ENCODE measurements around the gene CCDC183. TPM values are rescaled to one million over a fixed set of nuclear protein-coding genes. Genes with fewer than 3 reads are reported as not detected.

Gene CCDC183
- total and polyA plus RNA-seq, 2 donors from 2014 or later = 0.88 to 3.1 TPM

DNA sequence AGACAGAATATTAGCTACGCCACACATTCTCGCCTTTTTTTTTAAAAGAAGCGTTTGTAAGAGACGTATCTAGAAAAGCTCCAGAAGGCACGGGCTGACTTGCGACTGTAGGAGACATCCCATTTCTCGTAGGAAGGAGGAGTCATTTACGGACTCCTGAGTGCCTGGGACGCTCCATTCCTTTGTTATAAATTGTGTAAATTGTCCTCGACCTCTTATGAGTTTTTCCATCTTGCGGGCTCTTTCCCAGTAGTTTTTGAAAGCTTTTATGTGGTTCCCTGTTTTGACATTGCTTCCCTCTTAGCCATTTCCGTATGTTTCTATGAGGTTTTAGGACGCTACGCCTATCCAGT, 12.6 kb downstream of the CCDC183 start:
- Histone ChIP-seq H3K4me1 (ENCODE audit: control insufficient read depth in 2 of 3, insufficient read depth in 2 of 3, low read depth in 1 of 3, low read length in 3 of 3) (peaks cover 0 to 14% (median 6%) of the 10 kb centered on the region in 3 donors), H3K36me3 (ENCODE audit: control insufficient read depth in 2 of 3, insufficient read depth in 3 of 3, low read length in 3 of 3) (peaks cover 0 to 12% (median 2%) of the 10 kb centered on the region in 3 donors), H3K9ac (ENCODE audit: low read length in 3 of 3) (peak overlapping the region in 2 of 3 donors; percentile 28 to 42), H3K4me3 (ENCODE audit: low read length in 3 of 3) (peak overlapping the region; percentile 16 to 69 (median 62)), H3K27me3 (ENCODE audit: control insufficient read depth, insufficient read depth, low read length) (no peaks in the 10 kb centered on the region), H3K9me3 (ENCODE audit: control insufficient read depth in 2 of 3, insufficient read depth in 1 of 3, low read length in 3 of 3) (no peaks in the 10 kb centered on the region), H3K27ac (ENCODE audit: low read depth in 2 of 2, low read length in 2 of 2) (no peak overlapping the region)
- intact Hi-C loops (cut with DNase I) = no loop called here
- DNase-seq = peak in 1 of 5 donors; percentile 34
- FAIRE-seq = no peak
- TF ChIP-seq, protein P1, sequence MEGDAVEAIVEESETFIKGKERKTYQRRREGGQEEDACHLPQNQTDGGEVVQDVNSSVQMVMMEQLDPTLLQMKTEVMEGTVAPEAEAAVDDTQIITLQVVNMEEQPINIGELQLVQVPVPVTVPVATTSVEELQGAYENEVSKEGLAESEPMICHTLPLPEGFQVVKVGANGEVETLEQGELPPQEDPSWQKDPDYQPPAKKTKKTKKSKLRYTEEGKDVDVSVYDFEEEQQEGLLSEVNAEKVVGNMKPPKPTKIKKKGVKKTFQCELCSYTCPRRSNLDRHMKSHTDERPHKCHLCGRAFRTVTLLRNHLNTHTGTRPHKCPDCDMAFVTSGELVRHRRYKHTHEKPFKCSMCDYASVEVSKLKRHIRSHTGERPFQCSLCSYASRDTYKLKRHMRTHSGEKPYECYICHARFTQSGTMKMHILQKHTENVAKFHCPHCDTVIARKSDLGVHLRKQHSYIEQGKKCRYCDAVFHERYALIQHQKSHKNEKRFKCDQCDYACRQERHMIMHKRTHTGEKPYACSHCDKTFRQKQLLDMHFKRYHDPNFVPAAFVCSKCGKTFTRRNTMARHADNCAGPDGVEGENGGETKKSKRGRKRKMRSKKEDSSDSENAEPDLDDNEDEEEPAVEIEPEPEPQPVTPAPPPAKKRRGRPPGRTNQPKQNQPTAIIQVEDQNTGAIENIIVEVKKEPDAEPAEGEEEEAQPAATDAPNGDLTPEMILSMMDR (IDR thresholded peaks at IDR 0.05; ENCODE audit: borderline replicate concordance, extremely low read depth, insufficient read depth) = no peak

DNA sequence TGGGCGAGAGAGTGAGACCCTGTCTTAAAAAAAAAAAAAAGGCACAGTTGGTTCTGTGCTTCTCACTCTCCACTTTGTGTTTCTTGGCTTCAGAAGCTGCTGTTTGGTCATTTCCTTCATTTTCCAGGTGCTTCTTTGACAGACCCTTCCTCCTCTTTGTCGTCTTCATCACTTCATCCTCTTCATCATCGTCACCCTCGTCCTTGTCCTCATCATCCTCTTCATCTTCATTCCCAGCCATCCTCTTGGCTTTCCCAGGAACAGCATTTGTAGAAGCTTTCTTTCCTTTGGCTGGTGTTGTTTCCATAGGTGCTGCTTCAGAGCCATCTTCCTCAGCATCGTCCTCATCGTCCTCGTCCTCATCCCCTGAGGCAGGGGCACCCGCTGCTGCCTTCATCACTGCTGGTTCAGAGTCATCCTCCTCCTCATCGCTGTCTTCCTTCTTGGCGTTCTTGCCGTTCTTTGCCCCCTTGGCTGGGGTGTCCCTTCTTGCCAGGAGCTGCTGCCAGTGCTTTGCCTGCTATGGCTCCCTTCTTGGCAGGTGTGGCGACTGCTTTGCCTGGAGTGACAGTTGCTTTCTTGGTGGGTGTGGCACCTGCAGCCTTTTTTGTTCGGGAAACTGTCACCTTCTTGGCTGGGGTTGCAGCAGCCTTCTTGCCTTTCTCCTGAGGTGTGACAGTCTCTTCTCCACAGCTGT, 18.7 kb downstream of the CCDC183 start:
- TF ChIP-seq, protein P1 (IDR thresholded peaks at IDR 0.05; ENCODE audit: borderline replicate concordance, extremely low read depth, insufficient read depth) = no peak
- Histone ChIP-seq H3K36me3 (ENCODE audit: control insufficient read depth in 2 of 3, insufficient read depth in 3 of 3, low read length in 3 of 3) (peaks cover 0 to 8% (median 8%) of the 10 kb centered on the region in 3 donors), H3K9ac (ENCODE audit: low read length in 3 of 3) (no peak overlapping the region), H3K4me3 (ENCODE audit: low read length in 3 of 3) (no peak overlapping the region), H3K4me1 (ENCODE audit: control insufficient read depth in 2 of 3, insufficient read depth in 2 of 3, low read depth in 1 of 3, low read length in 3 of 3) (no peaks in the 10 kb centered on the region), H3K27ac (ENCODE audit: low read depth in 2 of 2, low read length in 2 of 2) (no peak overlapping the region), H3K9me3 (ENCODE audit: control insufficient read depth in 2 of 3, insufficient read depth in 1 of 3, low read length in 3 of 3) (no peaks in the 10 kb centered on the region), H3K27me3 (ENCODE audit: control insufficient read depth, insufficient read depth, low read length) (no peaks in the 10 kb centered on the region)
- intact Hi-C loops (cut with DNase I) = no loop called here
- FAIRE-seq (no peak), DNase-seq (peak in 1 of 5 donors; percentile 28)

DNA sequence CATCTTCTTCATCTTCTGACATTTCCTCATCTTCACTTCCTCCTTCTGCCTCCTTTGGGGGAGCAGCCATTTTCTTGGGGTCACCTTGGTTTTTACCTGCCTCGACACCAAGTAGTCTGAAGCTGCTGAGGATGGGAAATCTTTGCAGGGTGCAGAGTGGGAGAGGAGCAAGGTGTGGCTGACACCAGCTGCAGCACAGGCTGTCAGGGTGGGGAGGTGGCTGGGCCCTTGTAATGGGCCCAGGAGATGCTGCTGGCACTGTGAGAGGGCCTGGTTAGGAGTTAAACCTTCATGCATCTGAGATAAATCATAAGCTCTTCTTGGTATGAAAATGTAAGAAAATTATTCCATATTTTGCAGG, 19.3 kb downstream of the CCDC183 start:
- Histone ChIP-seq H3K4me1 (ENCODE audit: control insufficient read depth in 2 of 3, insufficient read depth in 2 of 3, low read depth in 1 of 3, low read length in 3 of 3) (no peaks in the 10 kb centered on the region), H3K9me3 (ENCODE audit: control insufficient read depth in 2 of 3, insufficient read depth in 1 of 3, low read length in 3 of 3) (no peaks in the 10 kb centered on the region), H3K36me3 (ENCODE audit: control insufficient read depth in 2 of 3, insufficient read depth in 3 of 3, low read length in 3 of 3) (peaks cover 0 to 8% (median 8%) of the 10 kb centered on the region in 3 donors), H3K27me3 (ENCODE audit: control insufficient read depth, insufficient read depth, low read length) (no peaks in the 10 kb centered on the region), H3K9ac (ENCODE audit: low read length in 3 of 3) (no peak overlapping the region), H3K4me3 (ENCODE audit: low read length in 3 of 3) (no peak overlapping the region), H3K27ac (ENCODE audit: low read depth in 2 of 2, low read length in 2 of 2) (no peak overlapping the region)
- FAIRE-seq (no peak), DNase-seq (peak in 1 of 5 donors; percentile 3)
- TF ChIP-seq, protein P1 (IDR thresholded peaks at IDR 0.05; ENCODE audit: borderline replicate concordance, extremely low read depth, insufficient read depth) = no peak
- intact Hi-C loops (cut with DNase I) = no loop called here

Measured in kidney (tissue), 14 donors.